GM08714 (cell line): ENCODE results near the gene SYDE2.

Source experiments
- H3K4me3 ChIP-seq: fragments of 200-500 bp; sonication (Bioruptor generic); 2 replicates; pipeline ENCODE4 v1.5.1; 2014; ENCODE audit warnings: mild to moderate bottlenecking, low read length, inconsistent platforms
- ZNF274 ChIP-seq: IDR thresholded peaks from 2 replicates; pipeline ENCODE4 v1.6.1; 2012; ENCODE audit warnings: mild to moderate bottlenecking, low read depth, low read length

SYDE2 gene

DNA sequence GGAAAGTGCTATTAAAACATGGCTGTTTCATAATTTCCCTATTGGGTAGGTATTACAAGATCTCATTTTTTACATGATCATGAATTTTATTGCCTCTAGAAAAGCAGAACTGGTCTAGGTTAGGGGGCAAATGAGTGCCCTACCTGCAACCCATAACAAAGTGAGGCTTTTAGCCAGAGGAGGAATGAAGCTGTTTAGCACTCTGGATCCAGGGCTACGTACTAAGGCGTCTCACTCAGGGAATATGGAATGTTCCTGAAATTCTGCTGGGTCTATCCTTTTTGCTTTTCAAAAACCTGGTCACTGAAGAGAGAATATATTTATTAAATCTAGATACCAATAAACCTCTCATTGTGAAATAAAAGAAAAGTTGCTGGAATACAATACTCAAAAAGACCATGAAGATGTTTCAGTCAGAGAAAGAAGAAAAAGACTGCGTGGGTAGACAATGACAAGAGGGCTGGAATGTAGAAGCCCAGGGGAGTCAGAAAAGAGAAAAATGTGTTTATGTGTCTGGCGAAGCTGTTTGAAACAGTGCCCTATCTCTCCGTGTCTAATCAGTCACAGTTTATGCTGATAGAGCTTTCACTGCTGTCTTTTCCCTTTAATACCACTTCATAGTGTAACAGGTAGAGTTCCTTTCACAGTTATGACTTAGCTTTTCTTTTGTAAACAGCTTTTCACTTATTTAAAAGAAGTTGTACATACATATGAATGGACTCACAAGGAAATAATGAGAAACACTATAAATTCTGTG is 25.0 kb upstream of the SYDE2 start:
- TF ChIP-seq ZNF274 = no peak

DNA sequence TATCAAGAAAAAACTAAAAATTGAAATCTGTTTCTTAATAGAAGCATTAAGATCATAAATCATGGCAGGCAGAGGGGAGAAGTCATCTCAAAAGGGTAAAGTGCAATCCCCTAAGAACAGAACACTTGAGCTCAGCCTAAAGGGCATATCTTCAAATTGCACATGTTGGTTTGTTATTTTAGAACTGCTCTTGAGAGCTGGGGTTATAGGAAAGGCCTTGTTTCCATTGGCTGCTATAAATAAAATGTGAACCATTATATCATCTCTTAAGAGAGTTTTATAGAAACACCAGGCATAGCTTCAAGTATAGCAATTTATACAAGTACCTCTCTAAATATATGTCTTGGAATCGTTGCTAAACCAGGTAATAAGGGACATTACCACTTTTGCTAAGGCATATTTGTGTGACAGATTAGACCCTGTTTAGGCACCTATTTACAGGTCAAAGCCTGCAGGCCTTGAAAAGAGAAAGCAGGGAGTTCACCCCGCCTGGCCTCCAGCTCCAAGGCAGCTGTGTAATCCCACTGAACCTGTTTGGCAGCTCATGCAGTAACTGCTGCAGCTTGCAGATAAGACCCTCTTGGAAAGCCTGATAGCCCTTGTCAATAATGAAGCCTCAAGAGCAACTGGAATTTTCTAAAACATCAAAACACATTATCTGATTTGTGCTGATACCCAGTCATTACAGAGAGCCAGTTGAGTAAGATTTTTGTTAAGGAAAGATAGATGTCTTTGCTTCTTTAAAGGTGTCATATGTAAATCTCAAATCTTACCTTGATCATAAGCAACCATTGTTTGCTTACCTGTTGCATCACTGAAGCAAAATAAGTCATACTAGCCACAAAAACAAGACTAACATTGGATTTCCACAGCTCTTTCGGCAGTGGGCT is 24.2 kb upstream of the SYDE2 start:
- H3K4me3 ChIP-seq = no peak overlapping the region
- TF ChIP-seq ZNF274 = no peak

More for the DNA sequence above, 25.0 kb upstream of the SYDE2 start:
- no peak overlapping the region for H3K4me3 ChIP-seq

DNA sequence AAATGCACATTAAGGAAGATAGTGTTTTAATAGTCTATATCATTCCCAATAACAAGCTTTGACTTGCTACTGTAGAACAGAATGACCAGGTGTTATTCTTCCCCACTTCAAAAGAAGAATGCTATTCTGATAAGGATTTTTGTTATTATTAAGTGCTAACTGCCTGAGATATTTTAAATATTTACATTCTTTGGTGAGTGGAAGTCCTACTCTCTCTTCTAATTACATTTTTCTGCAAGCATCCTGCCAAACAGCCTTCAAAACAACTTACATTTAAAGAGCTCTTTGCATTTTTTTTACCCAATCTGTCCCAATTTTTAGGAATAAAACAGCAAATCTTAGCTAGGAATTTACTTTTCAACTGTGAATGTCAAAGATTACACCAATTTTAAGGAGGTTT is 23.5 kb upstream of the SYDE2 start:
- no peak for TF ChIP-seq ZNF274
- no peak overlapping the region for H3K4me3 ChIP-seq

DNA sequence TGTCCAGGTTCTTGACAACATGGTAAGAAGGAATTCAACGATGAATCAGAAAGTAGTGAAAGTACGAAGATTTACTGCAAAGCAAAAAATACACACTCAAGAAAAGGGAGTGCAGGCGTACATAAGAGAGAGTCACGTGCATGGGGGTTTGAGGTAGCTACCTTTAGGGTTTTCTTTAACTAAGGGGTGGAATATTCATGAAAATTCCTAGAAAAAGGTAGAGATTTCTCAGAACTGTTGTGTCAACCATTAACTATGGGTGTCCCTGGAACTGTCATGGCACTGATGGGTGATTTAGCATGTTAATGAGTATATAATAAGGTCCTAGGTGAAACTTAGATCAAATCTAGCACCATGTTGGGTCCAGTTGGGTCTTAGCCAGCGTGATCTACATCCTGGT is 22.5 kb upstream of the SYDE2 start:
- no peak overlapping the region for H3K4me3 ChIP-seq
- TF ChIP-seq ZNF274 = no peak

DNA sequence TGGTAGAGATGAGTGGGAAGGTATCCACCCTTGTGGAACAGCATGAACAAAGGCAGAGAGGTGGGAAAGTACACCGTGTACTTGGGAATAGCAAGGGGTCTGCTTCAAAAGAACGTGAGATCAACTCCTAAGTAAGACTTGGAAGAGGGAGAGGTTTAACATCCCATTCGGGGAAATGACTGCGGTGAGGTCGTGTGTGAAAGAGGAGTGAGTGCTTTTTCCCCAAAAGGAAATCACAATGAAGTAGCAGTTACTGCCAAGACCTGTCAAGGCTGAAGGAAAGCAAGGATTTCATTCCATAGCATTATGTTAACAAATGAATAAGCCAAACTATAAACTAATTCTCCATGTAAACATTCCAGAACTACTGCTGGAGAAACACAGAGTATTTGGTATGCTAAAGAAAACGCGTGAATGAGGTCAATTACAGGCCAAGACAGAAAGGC is 20.0 kb upstream of the SYDE2 start:
- H3K4me3 ChIP-seq = no peak overlapping the region
- no peak for TF ChIP-seq ZNF274

DNA sequence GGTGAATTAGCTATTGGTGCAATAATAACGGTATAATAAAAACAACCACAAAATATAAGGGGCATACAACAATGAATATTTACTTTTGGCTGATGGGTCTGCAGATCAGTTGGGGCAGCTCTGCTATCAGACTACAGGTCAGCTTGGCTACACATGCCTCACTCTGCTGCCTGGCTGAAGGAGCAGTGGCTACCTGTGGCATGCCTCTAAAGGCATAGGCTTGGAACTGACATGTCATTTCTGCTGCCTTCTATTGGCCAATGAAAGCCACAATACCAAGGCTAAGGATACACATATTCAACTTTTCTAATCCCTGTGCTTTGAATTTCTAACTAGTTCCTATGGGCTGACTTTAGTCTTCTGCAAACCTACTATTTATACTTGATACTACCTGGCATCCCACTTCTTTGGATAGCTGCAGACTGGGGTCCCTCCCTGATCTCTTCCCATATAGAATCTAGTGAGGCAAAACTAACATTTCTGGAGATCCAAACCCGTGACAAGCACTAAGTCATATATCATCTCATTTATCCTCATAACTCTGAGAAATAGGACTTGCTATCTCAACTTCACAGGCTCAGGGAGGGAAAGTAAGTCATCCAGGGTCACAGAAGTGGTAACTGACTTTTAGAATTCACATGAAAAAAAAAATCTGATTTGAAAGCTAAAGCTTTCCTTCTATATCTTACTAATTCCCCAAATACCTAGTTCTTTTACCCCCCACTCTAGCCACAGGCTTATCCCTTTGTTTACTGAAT is 19.2 kb upstream of the SYDE2 start:
- TF ChIP-seq ZNF274 = no peak
- no peak overlapping the region for H3K4me3 ChIP-seq

DNA sequence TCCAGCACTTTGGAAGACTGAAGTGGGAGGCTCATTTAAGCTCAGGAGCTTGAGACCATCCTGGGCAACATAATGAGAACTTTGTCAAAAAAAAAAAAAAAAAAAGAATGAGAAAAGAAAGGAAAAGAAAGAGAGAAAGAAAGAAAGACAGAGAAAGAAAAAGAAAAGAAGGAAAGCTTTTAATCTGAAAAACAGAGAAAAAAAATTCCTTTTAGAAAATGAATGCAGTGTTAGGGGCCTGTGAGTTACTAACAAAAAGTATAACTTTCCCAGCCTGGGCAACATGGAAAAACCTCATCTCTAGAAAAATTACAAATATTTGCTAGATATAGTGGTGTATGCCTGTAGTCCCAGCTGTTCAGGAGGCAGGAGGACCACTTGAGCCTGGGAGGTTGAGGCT is 15.9 kb upstream of the SYDE2 start:
- no peak for TF ChIP-seq ZNF274
- H3K4me3 ChIP-seq = no peak overlapping the region

DNA sequence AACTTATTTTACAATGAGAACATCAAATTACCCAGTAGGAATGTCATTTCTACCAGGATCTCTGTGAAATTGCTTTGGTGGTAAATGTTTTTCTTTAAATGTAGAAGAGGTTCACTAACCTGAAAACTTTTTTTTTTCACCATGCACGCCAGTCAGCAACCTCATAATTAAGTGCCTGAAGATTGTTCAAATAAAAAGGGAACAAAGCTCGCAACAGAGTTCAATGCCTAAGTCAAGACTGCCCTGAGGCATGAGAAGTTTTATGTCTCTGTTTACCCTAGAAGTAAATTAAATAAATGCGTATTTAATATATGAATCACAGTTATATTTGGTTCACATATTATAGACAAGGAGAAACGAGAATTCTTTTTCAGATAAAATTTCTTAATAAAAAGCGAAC is 13.8 kb upstream of the SYDE2 start:
- no peak overlapping the region for H3K4me3 ChIP-seq
- no peak for TF ChIP-seq ZNF274

DNA sequence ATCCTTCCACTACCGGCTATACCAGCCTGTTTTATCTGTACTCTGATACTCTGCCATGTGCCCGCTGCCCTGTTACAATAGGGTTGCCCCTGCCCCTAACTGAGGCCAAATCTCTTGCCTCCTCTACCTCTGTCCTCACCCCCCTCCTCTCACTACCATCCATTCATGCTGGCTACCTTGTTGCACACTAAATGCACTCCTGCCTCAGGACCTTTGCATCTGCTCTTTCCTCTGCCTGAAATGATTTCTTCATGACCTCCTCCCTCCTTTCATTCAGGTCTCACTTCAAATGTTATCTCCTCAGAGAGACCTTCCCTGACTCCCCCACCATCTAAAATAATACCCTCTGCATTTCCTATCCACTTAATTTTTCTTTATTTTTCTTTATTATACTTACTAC is 7.7 kb upstream of the SYDE2 start:
- no peak for TF ChIP-seq ZNF274
- no peak overlapping the region for H3K4me3 ChIP-seq

DNA sequence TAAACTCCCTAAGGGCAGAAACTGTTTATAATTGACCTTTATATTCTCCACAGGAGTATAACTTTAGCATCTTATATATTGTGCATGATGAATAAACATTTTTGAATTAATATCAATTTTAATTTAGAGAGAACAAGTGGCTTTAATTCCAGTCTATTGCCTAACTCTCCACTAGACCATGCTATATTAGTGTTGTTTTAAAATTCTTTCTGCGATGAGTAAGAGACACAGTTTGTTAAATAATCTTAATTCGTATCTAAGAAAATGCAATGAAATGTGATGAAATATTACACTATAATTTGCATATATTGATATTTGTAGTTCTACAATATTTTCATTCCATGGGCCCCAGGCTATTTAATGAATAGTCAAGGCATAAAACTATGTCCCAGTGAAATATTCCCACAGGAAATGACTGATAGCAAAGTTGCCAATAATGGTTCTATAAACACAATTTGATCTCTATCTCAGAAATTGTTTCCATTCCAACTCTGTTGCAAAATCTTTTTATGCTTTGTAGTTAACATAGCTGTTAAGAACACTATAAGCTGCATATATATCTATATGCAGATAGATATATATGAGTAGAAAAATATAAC is 2.9 kb upstream of the SYDE2 start:
- no peak overlapping the region for H3K4me3 ChIP-seq
- no peak for TF ChIP-seq ZNF274

DNA sequence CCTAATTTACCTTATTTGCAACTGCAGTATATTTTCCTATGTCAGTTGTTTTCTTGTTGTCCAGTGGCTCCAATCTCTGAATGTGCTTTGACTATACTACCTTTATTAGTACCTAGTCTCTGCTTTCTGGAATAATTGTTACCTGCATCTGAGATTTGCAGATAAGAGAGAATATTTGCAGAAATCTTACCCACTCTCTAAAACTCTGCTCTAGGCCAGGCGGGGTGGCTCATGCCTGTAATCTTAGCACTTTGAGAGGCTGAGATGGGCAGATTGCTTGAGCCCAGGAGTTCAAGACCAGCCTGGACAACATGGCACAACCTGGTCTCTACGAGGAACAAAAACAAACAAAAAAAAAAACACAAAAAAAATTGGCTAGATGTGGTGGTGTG is 2.0 kb upstream of the SYDE2 start:
- no peak for TF ChIP-seq ZNF274
- no peak overlapping the region for H3K4me3 ChIP-seq

DNA sequence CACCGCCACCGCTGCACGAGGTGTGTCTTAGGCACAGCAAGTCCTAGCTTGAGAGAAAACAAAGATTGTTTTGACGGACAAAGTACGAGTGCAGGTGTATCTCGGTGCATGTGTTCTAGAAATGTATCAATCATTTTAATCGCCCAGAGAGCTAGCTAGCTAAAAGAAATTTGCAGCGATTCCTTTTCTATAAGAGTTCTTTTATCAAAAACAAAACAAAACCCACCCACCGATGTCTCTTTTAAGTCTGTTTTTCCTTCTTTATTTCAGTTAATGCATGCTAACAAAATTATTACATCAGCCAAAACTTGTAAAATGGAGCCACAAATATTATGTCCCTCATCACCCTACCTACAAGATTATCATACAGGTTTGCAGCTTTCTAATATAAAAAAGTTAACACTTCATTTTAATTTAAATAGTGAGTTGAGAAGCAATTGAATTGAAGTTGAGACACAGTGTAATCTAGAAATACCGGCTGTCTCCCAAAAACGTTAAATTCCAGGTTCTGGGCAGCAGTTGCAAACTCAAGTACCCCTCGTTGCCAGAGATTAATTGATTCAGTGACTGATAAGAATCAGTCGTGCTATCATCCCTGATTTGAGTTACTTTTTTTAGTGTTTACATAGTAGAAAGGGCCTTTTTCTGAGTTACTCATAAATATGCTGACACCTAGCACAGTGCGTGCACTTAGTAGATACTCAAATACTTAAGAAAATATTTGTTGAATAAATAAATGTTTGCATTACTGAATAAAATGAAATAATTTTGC is 1.5 kb upstream of the SYDE2 start:
- H3K4me3 ChIP-seq = peak overlapping the region; percentile 69
- no peak for TF ChIP-seq ZNF274

DNA sequence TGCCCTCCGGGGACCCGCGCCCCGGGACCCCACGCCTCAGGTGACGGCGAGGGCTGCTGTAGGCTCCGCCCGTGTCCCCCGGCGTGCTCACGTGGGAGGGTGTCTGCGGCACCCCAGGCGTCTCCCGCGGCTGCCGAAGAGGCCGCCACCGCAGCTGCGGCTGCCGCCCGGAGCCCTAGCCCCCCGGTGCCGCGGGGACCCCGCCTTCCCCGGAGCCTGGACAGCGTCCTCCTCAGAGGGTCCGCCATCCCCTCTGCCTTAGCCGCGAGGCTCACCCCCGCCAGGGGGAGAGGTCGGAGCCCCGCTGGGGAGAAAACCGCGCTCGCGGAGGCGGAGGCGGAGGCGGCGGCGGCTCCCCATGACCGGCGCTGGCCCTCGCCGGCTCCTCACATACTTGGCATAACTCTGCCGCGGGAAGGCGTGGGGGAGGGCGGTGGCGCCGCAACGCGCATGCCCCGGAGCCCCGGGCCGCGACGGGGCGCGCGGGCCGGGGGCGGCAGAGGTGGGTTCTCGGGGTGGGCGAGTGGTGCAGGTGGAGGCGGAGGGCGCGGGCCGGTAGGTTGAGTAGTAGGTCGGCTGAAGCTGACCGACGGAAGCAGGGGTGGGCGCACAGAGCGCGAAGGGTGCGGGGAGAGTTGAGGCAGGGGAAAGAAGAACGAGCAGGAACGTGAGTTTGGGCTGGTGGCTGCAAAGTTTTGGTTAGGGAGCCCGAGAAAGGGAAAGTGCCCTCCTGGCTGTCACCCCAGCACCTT is 700 bp upstream of the SYDE2 start:
- H3K4me3 ChIP-seq = peak overlapping the region; percentile 69
- TF ChIP-seq ZNF274 = no peak
